T-helper 1 cell treated with Interleukin-12 subunit alpha and Interleukin-12 subunit beta and Interleukin-4 antibody, amounts not matched to agents 30 μg/mL and 1 μg/mL, for 36 hours (primary cell): ENCODE measurements around the gene TIAM2.
"Not testable (repeated sequence)": the region's sequence is repeated elsewhere in the genome, so short reads cannot be mapped to it uniquely, and the experiment has no call there.

Source experiments
- H3K27ac Mint-ChIP-seq: one replicate; pipeline ENCODE4 v1.8.0; 2021; ENCODE audit warnings: mild to moderate bottlenecking, mixed read lengths
- H3K27me3 Mint-ChIP-seq: one replicate; pipeline ENCODE4 v1.8.0; 2021; ENCODE audit warnings: low read depth, mixed read lengths
- H3K36me3 Mint-ChIP-seq: one replicate; pipeline ENCODE4 v1.8.0; 2021; ENCODE audit warnings: low read depth, mixed read lengths
- H3K4me1 Mint-ChIP-seq: one replicate; pipeline ENCODE4 v1.8.0; 2021; ENCODE audit warnings: low read depth, mixed read lengths
- H3K4me3 Mint-ChIP-seq: one replicate; pipeline ENCODE4 v1.8.0; 2021; ENCODE audit warnings: mild to moderate bottlenecking, moderate library complexity, mixed read lengths
- H3K9me3 Mint-ChIP-seq: one replicate; pipeline ENCODE4 v1.8.0; 2021; ENCODE audit warnings: mixed read lengths

Gene TIAM2

GRCh38 chr6:155194399-155194798 is 199.3 kb downstream of the TIAM2 start:
- H3K27me3 Mint-ChIP-seq: peaks cover 5% of the 10 kb centered on the region
- no peak overlapping the region for H3K4me3 Mint-ChIP-seq
- H3K4me1 Mint-ChIP-seq: peaks cover 6% of the 10 kb centered on the region
- peaks cover 20% of the 10 kb centered on the region for H3K9me3 Mint-ChIP-seq
- H3K36me3 Mint-ChIP-seq: peaks cover 11% of the 10 kb centered on the region
- H3K27ac Mint-ChIP-seq: no peak overlapping the region

DNA sequence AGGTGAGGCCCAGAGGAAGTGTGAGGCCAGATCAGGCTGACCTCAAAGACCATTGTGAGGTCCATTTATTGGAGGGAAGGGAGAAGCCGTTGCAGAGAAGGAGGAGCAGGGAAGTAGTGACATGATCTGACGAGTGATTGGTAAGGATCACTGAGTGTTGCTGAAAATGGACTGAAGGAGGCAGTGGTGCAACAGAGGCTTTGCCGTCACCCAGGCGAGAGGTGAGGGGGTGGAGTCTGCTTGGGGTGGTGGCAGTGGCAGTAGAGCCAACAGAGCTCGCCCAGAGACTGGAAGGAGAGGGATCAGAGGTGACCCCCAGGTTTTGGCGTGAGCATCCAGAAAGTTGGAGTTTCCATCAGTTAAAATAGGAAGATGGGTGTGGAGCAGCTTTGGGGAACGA is 200.8 kb downstream of the TIAM2 start:
- H3K4me3 Mint-ChIP-seq: no peak overlapping the region
- no peak overlapping the region for H3K27ac Mint-ChIP-seq
- H3K27me3 Mint-ChIP-seq: peaks cover 5% of the 10 kb centered on the region
- peaks cover 11% of the 10 kb centered on the region for H3K36me3 Mint-ChIP-seq
- no peaks in the 10 kb centered on the region for H3K4me1 Mint-ChIP-seq
- H3K9me3 Mint-ChIP-seq: peaks cover 23% of the 10 kb centered on the region

- H3K9me3 Mint-ChIP-seq: peaks cover 23% of the 10 kb centered on the region
- no peaks in the 10 kb centered on the region for H3K4me1 Mint-ChIP-seq
- H3K27ac Mint-ChIP-seq: no peak overlapping the region
- H3K4me3 Mint-ChIP-seq: no peak overlapping the region
- H3K36me3 Mint-ChIP-seq: peaks cover 11% of the 10 kb centered on the region
- peaks cover 5% of the 10 kb centered on the region for H3K27me3 Mint-ChIP-seq
These were observed 201.8 kb downstream of the TIAM2 start for GRCh38 chr6:155196911-155197310.

GRCh38 chr6:155197932-155198331 is 202.8 kb downstream of the TIAM2 start:
- Mint-ChIP-seq H3K9me3 (peaks cover 23% of the 10 kb centered on the region), H3K36me3 (peaks cover 11% of the 10 kb centered on the region), H3K27ac (no peak overlapping the region), H3K27me3 (peaks cover 5% of the 10 kb centered on the region), H3K4me1 (no peaks in the 10 kb centered on the region), H3K4me3 (no peak overlapping the region)

DNA sequence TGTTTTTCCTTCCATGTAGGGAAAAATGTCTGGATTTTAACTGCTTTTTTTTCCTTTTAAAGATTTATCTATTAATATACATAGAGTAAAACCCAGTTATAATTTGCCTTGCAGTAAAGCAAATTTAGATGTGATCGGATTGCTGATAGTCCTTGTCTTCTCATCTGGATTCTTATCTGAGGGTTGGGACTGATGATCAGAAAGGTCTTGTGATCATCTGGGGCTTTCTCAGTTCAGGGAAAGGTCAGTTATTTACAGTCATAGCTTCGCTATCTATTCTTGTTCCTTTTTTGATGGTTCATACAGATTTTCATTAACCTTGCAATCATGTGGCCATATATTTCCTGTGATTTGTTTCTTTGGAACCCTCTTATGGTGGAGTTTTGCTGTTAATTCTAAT is 204.9 kb downstream of the TIAM2 start:
- Mint-ChIP-seq H3K27me3 (peaks cover 9% of the 10 kb centered on the region), H3K4me1 (no peaks in the 10 kb centered on the region), H3K9me3 (peaks cover 23% of the 10 kb centered on the region), H3K27ac (no peak overlapping the region), H3K4me3 (no peak overlapping the region), H3K36me3 (peaks cover 11% of the 10 kb centered on the region)

GRCh38 chr6:155201461-155202226 is 206.5 kb downstream of the TIAM2 start:
- Mint-ChIP-seq H3K4me1 (no peaks in the 10 kb centered on the region), H3K27ac (no peak overlapping the region), H3K36me3 (peaks cover 3% of the 10 kb centered on the region), H3K4me3 (no peak overlapping the region), H3K9me3 (peaks cover 14% of the 10 kb centered on the region), H3K27me3 (peaks cover 4% of the 10 kb centered on the region)

- H3K27ac Mint-ChIP-seq: no peak overlapping the region
- H3K4me1 Mint-ChIP-seq: no peaks in the 10 kb centered on the region
- H3K4me3 Mint-ChIP-seq: no peak overlapping the region
- peaks cover 2% of the 10 kb centered on the region for H3K36me3 Mint-ChIP-seq
- peaks cover 4% of the 10 kb centered on the region for H3K27me3 Mint-ChIP-seq
- no peaks in the 10 kb centered on the region for H3K9me3 Mint-ChIP-seq
These were observed 212.1 kb downstream of the TIAM2 start for GRCh38 chr6:155207223-155207622.

DNA sequence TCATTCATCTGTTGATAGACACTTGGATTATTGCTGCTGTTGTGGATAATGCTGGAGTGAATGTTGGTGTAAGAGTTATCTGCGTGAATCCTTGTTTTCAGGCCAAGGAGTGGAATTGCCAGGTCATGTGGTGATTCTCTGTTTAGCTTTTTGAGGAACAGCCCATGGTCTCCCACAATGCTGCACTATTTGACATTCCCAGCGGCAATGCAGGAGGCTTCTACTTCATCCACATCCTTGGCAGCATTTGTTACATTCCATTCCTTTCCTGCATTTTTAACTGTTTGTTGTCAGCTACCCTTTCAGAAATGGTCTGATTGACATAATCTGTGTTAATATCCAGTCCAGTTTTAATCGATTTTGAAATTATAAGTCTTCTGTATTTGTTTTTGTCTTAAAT is 217.0 kb downstream of the TIAM2 start:
- no peak overlapping the region for H3K4me3 Mint-ChIP-seq
- H3K9me3 Mint-ChIP-seq: no peaks in the 10 kb centered on the region
- no peaks in the 10 kb centered on the region for H3K4me1 Mint-ChIP-seq
- H3K27me3 Mint-ChIP-seq: peaks cover 11% of the 10 kb centered on the region
- peaks cover 4% of the 10 kb centered on the region for H3K36me3 Mint-ChIP-seq
- H3K27ac Mint-ChIP-seq: no peak overlapping the region

DNA sequence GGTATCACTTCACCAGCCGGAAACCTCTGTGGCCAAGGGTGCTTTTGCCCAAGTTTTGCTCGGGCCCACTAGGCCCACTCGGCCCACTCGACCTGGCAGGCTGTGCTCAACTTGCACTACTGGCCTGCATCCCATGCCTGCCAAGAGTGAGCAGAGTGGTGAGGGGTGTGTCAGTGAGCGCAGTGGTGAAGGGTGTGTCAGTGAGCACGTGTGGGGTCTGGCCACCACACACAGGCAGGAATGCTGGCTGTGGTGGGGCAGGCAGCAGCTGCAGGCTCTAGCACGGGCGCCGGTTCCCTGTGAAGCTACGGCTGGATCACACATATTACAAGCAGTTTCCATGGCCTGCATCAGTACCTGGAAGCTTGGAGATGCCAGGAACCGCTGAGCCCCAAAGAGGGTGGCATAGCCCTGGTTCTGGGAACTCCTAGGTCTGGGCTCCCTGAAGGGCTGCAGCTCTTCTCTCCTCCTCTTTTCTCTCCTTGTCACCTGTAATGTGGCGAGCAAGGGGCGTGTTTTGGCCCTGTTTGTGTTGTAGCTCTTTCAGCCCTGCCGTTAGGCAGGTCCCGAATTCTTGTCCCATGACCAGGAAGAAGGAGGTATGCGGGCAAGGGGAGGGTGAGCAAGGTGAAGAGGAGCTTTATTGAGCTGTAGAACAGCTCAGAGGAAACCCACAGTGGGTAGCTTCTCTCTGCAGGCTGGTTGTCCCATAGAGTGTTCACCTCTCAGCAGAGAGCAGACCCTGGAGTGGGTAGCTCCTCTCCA is 217.7 kb downstream of the TIAM2 start:
- H3K9me3 Mint-ChIP-seq: no peaks in the 10 kb centered on the region
- H3K36me3 Mint-ChIP-seq: peaks cover 4% of the 10 kb centered on the region
- H3K27me3 Mint-ChIP-seq: peaks cover 11% of the 10 kb centered on the region
- no peak overlapping the region for H3K4me3 Mint-ChIP-seq
- H3K4me1 Mint-ChIP-seq: no peaks in the 10 kb centered on the region
- no peak overlapping the region for H3K27ac Mint-ChIP-seq

GRCh38 chr6:155213611-155214372 is 218.7 kb downstream of the TIAM2 start:
- H3K36me3 Mint-ChIP-seq: peaks cover 4% of the 10 kb centered on the region
- no peak overlapping the region for H3K27ac Mint-ChIP-seq
- H3K9me3 Mint-ChIP-seq: no peaks in the 10 kb centered on the region
- no peaks in the 10 kb centered on the region for H3K4me1 Mint-ChIP-seq
- H3K27me3 Mint-ChIP-seq: peaks cover 11% of the 10 kb centered on the region
- no peak overlapping the region for H3K4me3 Mint-ChIP-seq

DNA sequence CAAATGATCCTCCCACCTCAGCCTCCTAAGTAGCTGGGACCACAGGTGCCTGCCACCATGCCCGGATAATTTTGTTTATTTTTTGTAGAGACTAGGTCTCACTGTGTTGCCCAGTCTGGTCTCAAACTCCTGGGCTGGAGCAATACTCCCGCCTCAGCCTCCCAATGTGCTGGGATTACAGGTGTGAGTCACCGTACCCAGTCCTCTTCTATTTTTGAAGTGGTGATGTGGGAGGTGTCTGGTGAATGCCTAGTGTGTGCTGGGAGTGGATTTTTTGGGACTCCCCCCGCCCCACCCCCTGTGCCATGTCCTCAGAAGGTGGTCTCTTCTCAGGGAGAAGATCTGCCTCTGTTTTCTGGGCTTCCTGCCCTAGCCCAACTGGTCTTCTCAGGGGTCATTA is 220.8 kb downstream of the TIAM2 start:
- H3K9me3 Mint-ChIP-seq: no peaks in the 10 kb centered on the region
- H3K36me3 Mint-ChIP-seq: peaks cover 5% of the 10 kb centered on the region
- H3K27ac Mint-ChIP-seq: no peak overlapping the region
- H3K4me1 Mint-ChIP-seq: no peaks in the 10 kb centered on the region
- no peak overlapping the region for H3K4me3 Mint-ChIP-seq
- H3K27me3 Mint-ChIP-seq: peaks cover 11% of the 10 kb centered on the region

GRCh38 chr6:155216312-155217046 is 221.4 kb downstream of the TIAM2 start:
- Mint-ChIP-seq H3K9me3 (no peaks in the 10 kb centered on the region), H3K27ac (no peak overlapping the region), H3K27me3 (peaks cover 11% of the 10 kb centered on the region), H3K36me3 (peaks cover 5% of the 10 kb centered on the region), H3K4me3 (no peak overlapping the region), H3K4me1 (no peaks in the 10 kb centered on the region)

- H3K9me3 Mint-ChIP-seq, H3K4me3 Mint-ChIP-seq, H3K27ac Mint-ChIP-seq, H3K36me3 Mint-ChIP-seq, H3K4me1 Mint-ChIP-seq: not testable (repeated sequence)
- H3K27me3 Mint-ChIP-seq: peaks cover 11% of the 10 kb centered on the region
These were observed 223.6 kb downstream of the TIAM2 start for GRCh38 chr6:155218711-155219110.

DNA sequence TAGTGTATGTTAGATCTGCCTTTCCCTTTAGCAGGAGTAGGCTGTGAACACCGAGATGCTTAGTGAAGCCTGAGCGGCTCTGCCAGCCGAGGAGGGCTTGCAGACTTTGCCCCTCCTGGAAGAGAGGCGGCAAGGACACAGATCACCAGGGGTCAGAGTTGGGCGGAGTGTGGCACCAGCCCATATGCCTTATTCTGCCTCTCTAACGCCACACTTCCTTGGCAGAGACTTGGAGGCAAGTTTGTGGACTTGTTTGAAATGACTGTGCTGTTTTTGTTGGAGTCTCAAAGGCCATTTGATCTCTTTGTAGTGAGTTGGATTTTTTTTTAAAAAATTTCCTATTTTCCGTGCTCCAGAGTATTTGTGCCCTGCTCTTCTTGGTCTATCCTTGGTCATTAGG is 224.2 kb downstream of the TIAM2 start:
- Mint-ChIP-seq H3K27ac (no peak overlapping the region), H3K36me3 (peaks cover 4% of the 10 kb centered on the region), H3K4me3 (no peak overlapping the region), H3K4me1 (peaks cover 13% of the 10 kb centered on the region), H3K27me3 (peaks cover 11% of the 10 kb centered on the region), H3K9me3 (no peaks in the 10 kb centered on the region)
